Femur (tissue), 1 donor: ENCODE data around the gene CNKSR3.
A peak's percentile ranks its signal among the peaks of the same experiment; 100 is the strongest.
"Not testable (repeated sequence)": the region's sequence is repeated elsewhere in the genome, so short reads cannot be mapped to it uniquely, and the experiment has no call there.

Source experiments
- DNase-seq: peaks from one replicate; pipeline ENCODE4 v3.0.0-alpha.2; 2017

The CNKSR3 gene

DNA sequence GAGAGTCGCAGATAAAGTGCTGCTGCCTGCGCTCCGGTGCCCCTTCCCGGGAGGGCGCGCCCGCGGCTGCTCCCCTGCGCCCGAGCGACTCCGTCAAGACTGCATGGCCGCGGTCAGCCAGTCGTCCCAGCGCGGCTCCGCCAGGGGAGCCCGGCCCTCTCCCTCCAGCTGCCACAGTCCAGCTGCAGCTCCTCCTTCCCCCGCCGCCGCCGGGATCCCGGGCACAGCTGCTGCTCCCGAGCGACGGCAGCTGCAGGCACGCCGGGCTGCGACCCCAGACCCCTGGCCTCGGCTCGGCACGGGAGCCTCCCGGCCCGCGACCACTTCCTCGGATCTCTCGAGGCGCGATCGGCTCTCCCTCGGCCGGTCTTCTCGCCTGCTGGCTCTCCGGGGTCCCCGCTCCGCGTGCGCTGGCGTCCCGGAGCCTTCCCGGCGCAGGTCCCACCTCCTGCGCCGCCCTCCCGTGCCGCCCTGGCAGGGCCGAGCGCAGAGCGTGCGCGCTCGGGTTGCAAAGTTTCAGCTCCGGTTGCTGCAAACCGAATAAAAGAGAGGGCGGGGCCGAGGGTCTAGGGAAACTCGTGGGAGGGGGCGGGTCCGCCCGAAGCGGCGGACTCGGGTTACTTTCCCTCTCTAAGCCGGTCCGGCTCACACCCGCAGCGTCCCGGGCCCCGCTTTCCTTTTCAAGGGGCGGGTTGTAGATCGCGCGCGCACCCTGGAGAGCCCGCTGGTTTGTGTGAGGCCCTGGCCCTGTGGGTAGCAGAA is at the start of gene CNKSR3:
Gene CNKSR3, minus strand, starts transcription at position 542 of the 762 bp plus-strand sequence. CDS start 571 bp downstream, outside the sequence.
- DNase-seq, result peak; percentile 97

DNA sequence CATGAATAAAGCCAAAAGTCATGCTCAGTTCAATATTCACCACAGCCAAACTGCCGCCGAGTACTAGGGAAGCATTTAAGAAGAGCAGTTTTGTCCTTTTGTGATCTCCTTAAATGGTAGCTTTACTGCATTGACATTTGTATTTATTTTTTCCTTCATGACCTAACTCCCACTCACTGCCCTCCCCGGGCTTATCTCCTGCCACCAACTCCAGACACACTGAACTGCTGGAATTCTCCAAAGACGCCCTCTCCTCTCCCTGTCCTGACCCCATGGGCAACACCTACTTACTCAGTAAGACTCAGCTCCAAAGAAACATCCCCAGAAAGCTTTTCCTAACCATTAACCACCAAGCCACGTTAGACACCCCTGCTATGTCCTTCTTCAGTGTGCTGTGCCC is 48.5 kb upstream of the CNKSR3 start:
- no peak for DNase-seq

DNA sequence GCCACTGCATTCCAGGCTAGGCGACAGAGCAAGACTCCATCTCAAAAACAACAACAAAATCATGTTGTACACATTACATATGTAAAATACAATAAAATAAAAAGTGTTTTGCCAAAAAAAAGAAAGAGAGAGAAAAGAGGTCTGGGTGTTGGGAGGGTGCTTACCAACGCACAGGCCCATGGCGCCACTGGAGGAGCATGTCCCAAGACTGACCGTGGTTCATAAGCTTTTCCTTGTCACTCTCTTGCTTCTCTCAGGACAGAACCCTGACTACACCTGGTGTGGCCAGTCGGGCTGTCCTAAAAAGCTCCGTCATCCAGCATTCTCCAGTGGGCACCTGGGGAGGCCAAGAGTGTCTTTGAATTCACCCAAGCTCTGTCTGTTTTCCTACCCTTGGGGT is 48.0 kb upstream of the CNKSR3 start:
- no peak for DNase-seq

DNA sequence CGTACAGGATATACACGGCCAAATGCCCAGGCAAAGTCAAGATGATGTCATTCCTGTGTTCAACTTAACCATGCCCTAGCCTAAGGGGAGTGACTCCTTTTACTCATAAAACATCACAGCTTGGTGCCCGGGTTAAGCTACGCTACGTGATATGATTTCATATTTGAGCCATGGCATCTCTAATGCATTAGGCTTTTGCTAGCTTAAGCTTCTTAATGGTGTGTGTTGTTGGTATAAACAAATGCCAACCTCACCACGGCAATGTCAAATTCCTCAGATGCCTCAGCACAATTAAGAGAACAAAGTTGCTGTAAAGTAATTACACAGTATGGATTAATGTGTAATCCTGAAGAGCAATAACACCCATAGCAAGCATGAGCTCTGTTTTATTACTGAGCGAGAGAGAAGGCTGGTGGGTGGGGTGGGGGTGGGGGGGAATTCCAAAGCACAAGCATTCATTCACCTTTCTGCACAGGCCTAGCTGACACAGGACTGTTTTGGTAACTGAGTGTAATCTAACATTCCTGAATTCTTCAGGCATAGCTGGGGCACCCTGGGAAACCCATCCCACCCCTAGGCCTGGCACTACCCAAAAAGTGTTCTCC is 44.7 kb upstream of the CNKSR3 start:
- DNase-seq, result no peak

DNA sequence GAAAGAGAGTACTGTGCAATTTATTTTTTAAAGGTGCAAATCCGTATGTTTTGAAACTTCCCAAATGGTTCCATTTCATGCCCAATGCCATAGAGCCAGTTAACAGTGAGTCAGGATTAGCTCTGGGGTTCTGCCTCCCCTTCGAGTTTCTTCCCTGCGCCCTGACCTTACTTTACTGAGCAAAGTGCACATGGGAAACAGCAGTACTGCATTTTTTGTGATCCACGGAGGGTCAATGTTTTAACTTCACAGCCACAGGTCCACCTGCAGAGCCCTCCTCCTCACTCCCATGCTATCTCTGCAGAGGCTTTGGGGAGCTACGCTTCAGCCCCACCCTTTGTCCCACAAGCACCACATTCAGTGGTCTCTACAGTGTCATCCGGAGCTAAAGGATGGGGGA is 44.0 kb upstream of the CNKSR3 start:
- no peak for DNase-seq

DNA sequence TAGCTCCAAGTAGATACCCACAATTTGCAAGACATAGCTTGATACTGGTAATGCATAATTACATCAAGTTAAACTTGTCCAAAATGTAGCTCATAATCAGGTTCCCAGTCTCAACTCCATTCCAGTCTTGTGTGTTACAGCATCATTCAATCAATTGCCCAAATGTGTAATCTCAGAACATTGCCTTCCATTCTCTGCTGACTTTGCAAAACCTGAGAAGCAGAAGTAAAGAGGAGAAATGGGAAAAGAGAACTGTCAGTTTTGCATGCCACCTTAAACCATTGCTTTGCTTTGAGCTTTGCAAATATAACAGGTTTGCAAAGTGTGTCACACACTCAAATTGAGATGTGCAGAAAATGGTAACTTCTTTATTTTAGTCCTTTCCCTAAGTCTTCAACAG is 40.3 kb upstream of the CNKSR3 start:
- DNase-seq, result no peak

DNA sequence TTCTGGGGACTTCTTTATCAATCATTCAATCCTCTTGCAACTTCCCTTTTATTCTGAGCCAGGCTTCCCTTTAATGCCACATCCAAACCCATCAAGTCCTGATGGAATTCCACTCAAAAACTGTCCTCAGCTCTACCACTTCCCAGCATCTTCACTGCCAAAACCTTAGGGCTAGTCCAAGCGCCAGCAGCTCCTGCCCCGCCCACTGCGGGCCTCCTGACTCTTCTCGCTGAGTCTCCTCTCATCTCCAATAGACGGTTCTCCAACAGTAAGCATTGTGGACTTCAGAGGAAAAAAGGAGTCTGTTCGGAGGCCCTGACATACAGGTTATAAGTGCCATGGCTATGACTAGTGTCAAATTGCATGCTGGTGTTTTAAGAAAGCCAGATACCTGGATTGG is 38.7 kb upstream of the CNKSR3 start:
- DNase-seq, result no peak

DNA sequence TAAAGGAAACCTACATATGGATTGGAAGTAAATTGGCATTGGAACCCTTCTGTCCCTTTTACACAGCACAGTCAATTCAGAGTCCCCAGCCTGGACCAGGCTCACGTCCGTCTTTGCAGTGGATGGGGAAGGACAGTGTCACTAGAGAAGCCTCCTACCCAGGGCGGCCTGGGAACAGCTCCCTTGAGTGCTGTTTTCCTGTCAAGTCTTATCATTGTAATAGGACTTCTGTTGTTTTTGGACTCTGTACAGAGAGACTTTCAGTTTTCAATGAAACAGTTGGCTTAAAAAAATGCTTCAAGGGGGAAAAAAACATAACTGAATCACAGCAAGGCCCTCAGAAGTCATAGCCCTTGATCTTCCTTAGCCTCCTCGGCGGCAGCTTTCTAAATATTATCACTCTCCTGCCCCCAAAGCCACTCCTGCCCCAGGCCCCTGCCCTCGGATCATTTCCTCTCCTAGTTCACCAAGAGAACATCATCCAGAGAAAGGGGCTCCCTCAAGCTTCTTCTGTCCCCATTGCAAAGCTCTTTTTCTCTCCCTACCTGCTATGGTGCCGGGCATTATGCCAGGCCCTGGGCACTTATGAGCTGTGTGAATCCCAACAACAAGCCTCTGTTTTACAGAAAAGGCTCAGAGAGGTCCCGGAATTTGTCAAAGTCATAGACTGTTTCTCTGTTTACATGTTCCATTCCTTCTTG is 37.8 kb upstream of the CNKSR3 start:
- no peak for DNase-seq

DNA sequence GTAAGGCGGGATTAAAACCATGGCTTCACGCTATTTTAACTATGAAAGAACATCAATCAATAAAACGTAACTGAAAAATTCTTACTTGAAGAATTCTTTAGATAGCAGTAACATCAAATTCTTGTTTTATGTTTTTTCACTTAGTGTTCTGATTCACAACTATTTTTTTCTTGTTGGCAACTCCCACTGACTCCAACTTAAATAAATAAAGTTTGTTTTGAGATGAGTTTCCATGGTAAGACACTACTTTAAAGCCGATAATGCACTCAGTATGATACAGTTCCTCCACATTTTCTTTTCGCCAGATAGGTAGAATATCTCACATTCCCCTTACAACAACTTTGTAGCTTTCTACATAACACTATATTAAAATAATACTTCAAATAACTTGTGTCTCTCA is 33.1 kb upstream of the CNKSR3 start:
- DNase-seq, result no peak

DNA sequence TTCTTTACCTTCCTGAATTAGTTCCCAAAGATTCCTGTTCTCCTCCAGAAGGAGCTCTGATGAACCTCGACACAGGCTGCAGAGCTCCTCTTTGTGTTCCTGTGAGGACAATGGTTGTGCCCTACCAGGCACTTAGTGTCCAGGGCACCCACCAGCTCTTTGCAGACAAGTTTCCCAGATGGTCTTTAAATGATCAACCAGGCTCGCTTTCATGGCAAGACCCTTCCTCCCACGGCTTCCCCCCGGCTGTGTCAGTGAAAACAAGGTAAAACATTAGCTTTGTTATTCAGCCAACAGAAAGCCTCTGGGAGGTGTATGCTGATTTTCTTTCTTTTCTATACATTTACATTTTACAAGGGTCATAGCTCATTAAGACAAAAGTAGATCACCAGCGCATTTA is 32.3 kb upstream of the CNKSR3 start:
- DNase-seq, result no peak

DNA sequence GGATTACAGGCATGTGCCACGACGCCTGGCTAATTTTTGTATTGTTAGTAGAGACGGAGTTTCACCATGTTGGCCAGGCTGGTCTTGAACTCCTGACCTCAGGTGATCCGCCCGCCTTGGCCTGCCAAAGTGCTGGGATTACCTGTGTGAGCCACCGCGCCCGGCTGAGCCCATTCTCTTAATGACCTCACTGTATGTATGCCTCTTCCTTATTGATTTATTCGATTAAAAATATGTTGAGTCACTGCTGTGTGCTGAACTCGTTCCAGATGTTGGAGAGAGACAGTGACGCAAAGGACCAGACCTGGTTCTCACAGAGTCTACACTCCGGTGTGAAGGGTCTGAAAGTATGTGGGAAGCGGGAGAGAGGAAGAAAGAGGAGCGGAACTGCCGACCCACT is 31.4 kb upstream of the CNKSR3 start:
- DNase-seq, result not testable (repeated sequence)

DNA sequence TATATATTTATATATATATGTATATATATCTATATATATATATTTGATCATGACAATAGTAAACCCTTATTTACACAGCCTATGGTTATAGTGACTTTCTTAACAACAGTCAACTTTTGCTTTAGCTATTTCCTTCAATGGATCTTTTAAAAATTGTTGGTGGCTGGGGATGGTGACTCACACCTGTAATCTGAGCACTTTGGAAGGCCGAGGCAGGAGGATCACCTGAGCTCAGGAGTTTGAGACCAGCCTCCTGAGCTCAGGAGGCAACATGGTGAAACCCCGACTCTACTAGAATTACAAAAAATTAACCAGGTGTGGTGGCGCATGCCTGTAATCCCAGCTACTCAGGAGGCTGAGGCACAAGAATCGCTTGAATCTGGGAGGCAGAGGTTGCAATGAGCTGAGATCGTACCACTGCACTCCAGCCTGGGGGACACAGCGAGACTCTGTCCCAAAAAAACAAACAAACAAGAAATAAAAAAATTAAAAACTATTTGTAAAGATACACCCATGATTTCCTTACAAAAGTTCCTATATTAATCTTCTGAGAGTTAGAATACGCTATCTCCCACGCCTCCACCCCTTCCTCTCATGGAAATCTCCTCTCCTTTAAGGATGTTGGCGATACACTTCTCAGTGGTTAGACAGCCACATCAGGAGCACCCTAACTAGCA is 29.2 kb upstream of the CNKSR3 start:
- no peak for DNase-seq

DNA sequence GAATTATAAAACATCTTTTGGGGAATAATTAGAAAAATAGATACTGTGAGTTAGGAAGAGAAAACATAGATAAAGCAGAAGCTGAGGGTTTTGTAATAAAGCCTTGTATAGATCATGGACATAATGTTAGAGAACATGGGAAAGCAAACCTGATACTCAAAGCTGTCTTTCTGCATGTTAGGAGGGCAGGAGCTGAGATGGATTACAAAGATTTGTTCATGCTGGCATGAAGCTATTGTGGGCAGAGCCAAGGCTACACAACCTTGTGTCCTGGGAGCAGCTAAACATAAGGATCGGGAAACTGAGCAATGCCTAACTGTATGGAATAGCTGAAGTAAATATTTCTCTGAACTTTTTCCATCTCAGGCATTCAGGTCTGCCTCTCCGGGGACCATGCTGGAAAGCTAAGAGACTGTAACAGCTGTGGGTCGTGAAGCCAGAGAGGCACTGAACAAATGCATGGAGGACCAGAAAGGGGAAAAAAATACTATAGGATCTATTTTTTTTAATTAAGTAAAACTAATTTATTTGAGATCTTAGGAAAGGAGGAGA is 28.2 kb upstream of the CNKSR3 start:
- DNase-seq, result peak; percentile 42

DNA sequence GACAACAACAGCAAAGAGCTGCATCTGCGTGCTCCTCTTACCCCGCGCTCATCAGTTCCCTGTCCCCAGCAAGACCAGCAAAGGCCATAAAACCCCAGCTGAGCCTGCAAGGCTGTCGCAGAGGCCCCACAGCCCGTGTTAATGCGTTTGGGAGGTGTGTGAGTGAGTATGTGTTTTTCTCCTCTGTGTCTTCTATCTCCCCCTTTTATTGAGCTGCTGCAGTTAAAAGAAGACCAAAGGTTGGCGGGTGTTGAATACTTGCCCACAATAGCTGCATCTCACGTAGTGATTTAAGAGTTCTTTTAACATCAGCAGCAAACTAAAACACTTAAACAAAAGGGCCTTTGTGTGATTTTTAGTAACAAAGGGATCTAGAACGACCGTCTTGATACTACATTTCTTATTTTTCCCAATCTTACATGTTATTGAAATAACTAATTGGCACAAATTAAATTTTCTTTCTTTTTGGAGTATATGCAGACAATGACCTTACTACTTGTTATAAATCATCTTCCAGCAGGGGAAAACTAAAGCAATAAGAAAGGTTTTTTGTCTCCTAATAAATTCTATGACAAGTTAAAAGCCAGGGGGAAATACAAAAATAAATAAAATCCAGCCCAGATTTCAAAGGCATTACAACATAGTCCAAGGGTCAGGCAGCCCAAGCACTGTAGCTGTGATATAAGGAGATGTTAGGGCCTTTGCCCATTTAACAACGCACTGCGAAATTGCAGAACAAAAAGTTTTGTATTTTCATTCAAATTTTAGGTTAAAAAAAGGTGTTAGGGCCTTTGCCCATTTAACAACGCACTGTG is 27.2 kb upstream of the CNKSR3 start:
- no peak for DNase-seq

DNA sequence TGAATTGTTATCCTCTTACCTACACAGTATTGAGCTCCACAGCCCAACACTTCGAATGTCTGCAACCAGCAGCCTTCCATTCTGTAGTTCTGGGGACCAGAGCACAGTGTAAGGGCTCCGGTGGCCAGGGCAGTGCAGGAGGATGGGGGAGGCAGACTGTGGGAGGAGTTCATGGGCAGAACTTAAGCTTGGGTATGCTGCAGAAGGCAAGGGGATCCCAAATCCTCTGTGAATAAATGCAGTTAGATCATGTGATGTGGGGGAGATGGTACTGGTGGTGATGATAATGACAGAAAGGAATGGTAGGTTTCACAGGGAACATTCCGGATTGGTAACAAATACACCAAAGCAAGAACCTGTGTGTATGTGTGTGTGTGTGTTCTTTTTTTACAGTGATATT is 26.5 kb upstream of the CNKSR3 start:
- DNase-seq, result no peak

DNA sequence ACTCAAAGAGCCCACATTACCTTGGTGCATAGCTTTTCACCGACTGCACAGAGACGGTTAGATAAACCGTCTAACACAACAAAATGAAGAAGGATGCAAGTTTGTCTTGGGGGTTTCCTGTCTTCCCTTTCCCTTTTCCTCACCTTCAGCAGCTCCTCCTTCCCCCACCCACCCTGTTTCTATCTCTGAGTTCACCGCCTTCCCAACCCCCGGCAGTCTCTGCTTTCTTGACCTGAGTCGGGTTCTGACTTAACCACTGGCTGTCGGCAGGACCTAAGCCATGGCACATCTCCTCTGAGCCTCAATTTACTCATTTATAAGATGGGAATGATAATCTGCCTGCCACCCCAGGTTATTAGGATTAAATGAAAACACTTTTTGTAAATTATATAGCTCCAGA is 25.8 kb upstream of the CNKSR3 start:
- no peak for DNase-seq

DNA sequence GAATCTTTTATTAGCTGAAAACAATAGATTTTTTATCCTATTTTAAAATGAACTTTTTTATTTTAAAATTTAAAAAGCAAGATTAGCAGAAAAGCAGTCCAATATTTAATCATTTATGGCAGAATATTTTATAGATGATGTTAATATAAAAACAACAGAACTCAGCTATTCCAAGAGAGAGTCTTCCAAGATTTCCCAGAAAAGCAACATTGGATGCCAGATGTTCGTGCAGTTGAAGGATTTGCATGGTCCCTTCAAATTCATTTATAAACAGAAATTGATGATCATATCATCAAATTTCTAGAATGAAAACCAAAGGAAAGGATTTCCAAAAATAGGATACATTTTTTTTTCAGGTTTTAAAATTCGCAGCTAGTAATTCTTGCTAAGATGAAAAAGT is 25.4 kb upstream of the CNKSR3 start:
- DNase-seq, result no peak

DNA sequence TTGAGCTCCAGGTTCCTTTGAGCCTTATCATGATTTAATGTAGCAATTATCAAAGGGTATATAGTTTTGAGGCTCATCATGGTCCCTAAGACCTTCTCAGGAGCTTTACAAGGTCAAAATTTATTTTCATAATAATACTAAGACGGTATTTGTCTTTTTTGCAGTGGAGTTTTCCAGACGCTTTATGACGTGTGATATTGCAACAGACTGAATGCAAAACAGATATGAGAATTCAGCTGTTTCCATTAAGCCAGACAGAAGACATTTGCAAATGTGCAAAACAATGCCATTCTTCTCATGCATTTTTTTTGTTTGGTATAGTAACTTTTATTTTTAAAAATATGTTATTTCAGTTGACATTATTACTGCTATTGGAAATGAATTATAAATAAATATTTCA is 24.7 kb upstream of the CNKSR3 start:
- no peak for DNase-seq

DNA sequence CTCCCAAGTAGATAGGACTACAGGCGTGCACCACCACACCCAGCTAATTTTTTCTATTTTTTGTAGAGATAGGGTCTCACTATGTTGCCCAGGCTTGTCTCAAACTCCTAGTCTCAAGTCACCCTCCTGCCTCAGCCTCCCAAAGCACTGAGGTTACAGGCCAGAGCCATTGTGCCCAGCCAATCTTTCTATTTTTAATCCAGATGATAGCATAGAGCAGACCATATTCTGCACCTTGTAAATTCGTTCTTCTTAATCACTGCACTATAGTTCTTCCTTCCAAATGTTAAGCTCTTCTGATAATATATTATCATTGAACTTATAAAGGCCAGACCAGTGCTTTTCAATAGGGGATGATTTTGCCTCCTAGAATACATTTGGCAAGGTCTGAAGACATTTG is 24.0 kb upstream of the CNKSR3 start:
- no peak for DNase-seq

DNA sequence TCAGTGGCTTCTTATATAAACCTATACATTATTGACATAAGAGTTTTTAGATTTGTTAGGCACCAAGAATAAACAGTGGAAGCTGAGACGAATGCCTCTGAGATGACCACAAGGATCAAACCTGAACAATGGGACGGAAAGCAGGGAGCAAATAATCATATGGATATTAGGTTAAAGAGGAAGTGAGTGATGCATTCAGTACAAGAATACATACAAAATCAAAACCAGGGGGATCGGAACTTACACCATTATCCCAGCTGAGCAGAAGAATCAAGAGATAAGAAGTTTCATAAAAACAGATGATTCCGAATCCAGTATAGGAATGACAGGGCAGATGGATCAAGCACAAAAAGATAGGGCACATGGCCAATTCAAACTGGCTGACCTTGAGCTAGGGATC is 21.9 kb upstream of the CNKSR3 start:
- DNase-seq, result no peak

DNA sequence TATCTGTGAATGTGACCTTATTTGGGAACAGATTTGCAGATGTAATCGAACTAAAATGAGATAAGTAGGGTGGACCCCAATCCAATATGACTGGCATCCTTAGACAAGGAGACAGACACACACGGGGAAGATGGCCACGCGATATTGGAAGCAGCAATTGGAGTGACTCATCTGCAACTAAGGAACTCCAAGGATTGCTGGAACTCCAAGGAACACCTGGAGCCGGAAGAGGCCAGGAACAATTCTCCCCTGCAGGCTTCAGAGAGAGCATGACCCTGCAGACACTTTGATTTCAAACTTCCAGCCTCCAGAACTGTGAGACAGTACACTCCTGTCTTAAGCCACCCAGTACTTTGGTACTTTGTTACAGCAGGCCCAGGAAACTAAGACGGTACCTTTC is 19.5 kb upstream of the CNKSR3 start:
- DNase-seq, result no peak

DNA sequence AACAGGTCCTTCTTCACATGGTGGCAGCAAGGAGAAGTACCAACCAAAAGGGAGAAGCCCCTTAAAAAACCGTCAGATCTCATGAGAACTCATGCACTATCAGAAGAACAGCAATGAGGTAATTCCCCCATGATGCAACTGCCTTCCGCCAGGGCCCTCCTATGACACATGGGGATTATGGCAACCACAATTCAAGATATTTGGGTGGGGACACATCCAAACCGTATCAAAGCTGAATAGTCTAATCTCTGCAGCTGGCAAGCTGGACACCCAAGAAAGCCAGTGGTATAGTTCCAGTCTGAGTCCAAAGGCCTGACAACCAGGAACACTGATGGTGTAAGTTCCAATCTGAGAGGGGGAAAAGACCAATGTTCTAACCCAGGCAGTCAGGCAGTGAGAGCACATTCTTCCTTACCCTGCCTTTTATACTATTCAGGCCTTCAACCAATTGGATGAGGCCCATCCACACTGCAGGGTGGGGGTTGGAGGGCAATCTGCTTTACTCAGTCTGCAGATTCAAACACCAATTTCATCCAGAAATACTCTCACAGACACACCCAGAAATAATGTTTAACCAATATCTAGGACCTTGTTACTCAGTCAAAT is 17.9 kb upstream of the CNKSR3 start:
- DNase-seq, result no peak
